Measurements from ENCODE around the gene LDLRAD4. TPM values are rescaled to one million over a fixed set of nuclear protein-coding genes. Genes with fewer than 3 reads are reported as not detected.

The LDLRAD4 gene
- total RNA-seq, 1 experiment from 2014 or later, result not detected

DNA sequence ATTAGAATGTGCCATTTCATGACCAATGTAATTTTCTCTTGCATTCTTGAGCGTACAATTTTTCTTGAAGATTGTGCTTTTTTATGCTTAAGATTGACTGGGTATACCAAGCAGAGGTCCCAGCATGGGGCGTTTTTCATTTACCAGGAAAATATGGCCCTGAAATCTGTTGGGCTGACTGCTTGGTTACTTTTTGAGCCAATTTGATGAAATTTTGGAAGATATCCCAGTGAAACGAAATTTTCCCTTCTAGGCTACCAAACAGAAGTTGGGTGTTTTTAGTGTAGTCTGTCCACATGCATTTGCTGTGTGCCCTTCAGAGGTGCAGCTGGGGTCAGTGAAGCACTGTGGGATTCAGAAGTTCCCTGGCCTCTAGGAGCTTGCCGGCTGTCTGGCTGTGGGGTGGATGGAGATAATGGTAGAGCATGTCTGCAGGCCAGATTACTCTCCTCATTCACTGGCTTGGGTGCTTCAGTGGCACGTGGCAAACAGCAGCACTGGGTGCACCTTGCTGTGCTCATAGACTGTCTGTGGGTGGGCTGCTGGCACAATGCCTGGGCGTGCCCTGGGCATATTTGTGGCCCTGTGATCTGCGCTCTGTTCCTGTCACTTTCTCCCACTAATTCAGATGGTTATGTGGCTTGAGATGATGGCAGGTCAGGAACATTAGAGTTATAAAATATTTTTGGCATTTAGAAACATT is 73.3 kb downstream of the LDLRAD4 start:
- Histone ChIP-seq H3K9ac (ENCODE audit: low read length) (no peak overlapping the region), H3K36me3 (ENCODE audit: low read depth, low read length) (no peaks in the 10 kb centered on the region), H3K9me2 (replicated peaks; ENCODE audit: low read length) (no peaks in the 10 kb centered on the region), H3K79me2 (ENCODE audit: low read length) (no peaks in the 10 kb centered on the region), H3K4me1 (ENCODE audit: insufficient read depth, low read length) (no peaks in the 10 kb centered on the region), H4K20me1 (ENCODE audit: low read length) (no peaks in the 10 kb centered on the region), H3K27me3 (ENCODE audit: low read length) (peaks cover 87% of the 10 kb centered on the region), H3K4me2 (ENCODE audit: low read length) (no peak overlapping the region), H2AFZ (ENCODE audit: low read length) (no peak overlapping the region), H3K4me3 (ENCODE audit: low read length) (no peak overlapping the region), H3K9me3 (ENCODE audit: low read length) (no peaks in the 10 kb centered on the region), H3F3A (ENCODE audit: low read length, unreplicated experiment) (no peaks in the 10 kb centered on the region), H3K27ac (ENCODE audit: low read length) (no peak overlapping the region)
- no TSS peak for BruUV-seq (replicated peaks)
- ChIA-PET POLR2A (ENCODE audit: unreplicated experiment) (no interaction called here), CTCF (no interaction called here)
- no peak for ATAC-seq
- TF ChIP-seq, protein P1, sequence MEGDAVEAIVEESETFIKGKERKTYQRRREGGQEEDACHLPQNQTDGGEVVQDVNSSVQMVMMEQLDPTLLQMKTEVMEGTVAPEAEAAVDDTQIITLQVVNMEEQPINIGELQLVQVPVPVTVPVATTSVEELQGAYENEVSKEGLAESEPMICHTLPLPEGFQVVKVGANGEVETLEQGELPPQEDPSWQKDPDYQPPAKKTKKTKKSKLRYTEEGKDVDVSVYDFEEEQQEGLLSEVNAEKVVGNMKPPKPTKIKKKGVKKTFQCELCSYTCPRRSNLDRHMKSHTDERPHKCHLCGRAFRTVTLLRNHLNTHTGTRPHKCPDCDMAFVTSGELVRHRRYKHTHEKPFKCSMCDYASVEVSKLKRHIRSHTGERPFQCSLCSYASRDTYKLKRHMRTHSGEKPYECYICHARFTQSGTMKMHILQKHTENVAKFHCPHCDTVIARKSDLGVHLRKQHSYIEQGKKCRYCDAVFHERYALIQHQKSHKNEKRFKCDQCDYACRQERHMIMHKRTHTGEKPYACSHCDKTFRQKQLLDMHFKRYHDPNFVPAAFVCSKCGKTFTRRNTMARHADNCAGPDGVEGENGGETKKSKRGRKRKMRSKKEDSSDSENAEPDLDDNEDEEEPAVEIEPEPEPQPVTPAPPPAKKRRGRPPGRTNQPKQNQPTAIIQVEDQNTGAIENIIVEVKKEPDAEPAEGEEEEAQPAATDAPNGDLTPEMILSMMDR (conservative IDR thresholded peaks at IDR 0.05; ENCODE audit: low read depth, low read length), result no peak
- no peak for TF ChIP-seq EZH2 (IDR thresholded peaks at IDR 0.05; ENCODE audit: low read length, unreplicated experiment)
- TF ChIP-seq EZH2phosphoT487 (IDR thresholded peaks at IDR 0.05; ENCODE audit: borderline replicate concordance, low read length), result no peak
- no peak for DNase-seq
- intact Hi-C loops (cut with micrococcal nuclease), result no loop called here

DNA sequence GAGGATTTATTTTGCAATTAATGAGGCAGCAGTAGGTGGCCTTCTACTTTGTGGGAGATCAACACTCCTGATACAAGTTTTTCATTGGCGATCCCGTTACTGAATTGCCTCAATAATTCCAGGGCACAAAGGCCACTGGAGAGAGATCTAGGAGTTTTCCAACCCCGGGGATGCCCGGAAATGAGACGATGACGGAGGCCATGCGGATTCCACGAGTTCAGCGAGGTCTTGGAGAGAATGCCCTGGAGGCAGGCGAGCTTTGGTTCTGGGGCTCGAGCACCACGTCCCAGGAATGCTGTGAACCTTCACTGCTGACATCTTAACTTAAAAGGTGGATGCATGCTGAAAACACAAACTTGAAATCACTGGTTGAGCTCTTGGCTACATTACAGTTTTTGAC is 74.2 kb downstream of the LDLRAD4 start:
- no peak overlapping the region for H3K4me3 ChIP-seq (ENCODE audit: low read length)
- TF ChIP-seq EZH2 (IDR thresholded peaks at IDR 0.05; ENCODE audit: low read length, unreplicated experiment) (no peak), EZH2phosphoT487 (IDR thresholded peaks at IDR 0.05; ENCODE audit: borderline replicate concordance, low read length) (no peak)
- TF ChIP-seq, protein P1 (conservative IDR thresholded peaks at IDR 0.05; ENCODE audit: low read depth, low read length), result no peak
- H3K27me3 ChIP-seq (ENCODE audit: low read length), result peaks cover 81% of the 10 kb centered on the region
- ATAC-seq (no peak), DNase-seq (no peak)
- no peaks in the 10 kb centered on the region for H3K4me1 ChIP-seq (ENCODE audit: insufficient read depth, low read length)
- POLR2A ChIA-PET (ENCODE audit: unreplicated experiment), result no interaction called here
- H4K20me1 ChIP-seq (ENCODE audit: low read length), result no peaks in the 10 kb centered on the region
- H2AFZ ChIP-seq (ENCODE audit: low read length), result no peak overlapping the region
- H3K9ac ChIP-seq (ENCODE audit: low read length), result no peak overlapping the region
- no peaks in the 10 kb centered on the region for H3K36me3 ChIP-seq (ENCODE audit: low read depth, low read length)
- CTCF ChIA-PET, result no interaction called here
- no peak overlapping the region for H3K27ac ChIP-seq (ENCODE audit: low read length)
- no peaks in the 10 kb centered on the region for H3K79me2 ChIP-seq (ENCODE audit: low read length)
- H3K9me2 ChIP-seq (replicated peaks; ENCODE audit: low read length), result no peaks in the 10 kb centered on the region
- intact Hi-C loops (cut with micrococcal nuclease), result no loop called here
- no TSS peak for BruUV-seq (replicated peaks)
- no peaks in the 10 kb centered on the region for H3K9me3 ChIP-seq (ENCODE audit: low read length)
- H3F3A ChIP-seq (ENCODE audit: low read length, unreplicated experiment), result no peaks in the 10 kb centered on the region
- no peak overlapping the region for H3K4me2 ChIP-seq (ENCODE audit: low read length)

DNA sequence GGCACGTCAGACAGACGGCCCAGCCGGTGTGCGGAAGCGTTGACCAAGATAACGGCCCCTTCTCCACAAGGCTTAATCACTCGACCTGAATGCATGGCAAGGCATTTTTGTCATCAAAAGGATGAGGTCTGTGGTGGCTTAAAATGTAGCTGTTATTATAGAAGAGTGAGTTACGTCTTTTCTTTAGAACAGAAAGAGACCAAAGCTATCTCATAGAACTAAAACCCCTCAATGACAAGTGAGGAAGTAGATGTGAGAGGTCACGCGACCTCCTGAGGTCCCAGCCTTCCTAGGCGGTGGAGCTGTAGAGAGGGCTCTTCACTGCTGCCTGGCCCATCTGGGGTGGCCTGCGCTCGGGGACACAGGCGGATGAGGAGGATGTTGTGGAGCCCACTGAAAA is 75.7 kb downstream of the LDLRAD4 start:
- no peaks in the 10 kb centered on the region for H3K9me3 ChIP-seq (ENCODE audit: low read length)
- peaks cover 74% of the 10 kb centered on the region for H3K27me3 ChIP-seq (ENCODE audit: low read length)
- H3K9me2 ChIP-seq (replicated peaks; ENCODE audit: low read length), result no peaks in the 10 kb centered on the region
- no peak for ATAC-seq
- H3K9ac ChIP-seq (ENCODE audit: low read length), result no peak overlapping the region
- ChIA-PET CTCF (no interaction called here), POLR2A (ENCODE audit: unreplicated experiment) (no interaction called here)
- no peak for TF ChIP-seq EZH2phosphoT487 (IDR thresholded peaks at IDR 0.05; ENCODE audit: borderline replicate concordance, low read length)
- TF ChIP-seq, protein P1 (conservative IDR thresholded peaks at IDR 0.05; ENCODE audit: low read depth, low read length), result no peak
- TF ChIP-seq EZH2 (IDR thresholded peaks at IDR 0.05; ENCODE audit: low read length, unreplicated experiment), result no peak
- DNase-seq, result no peak
- no peak overlapping the region for H3K4me3 ChIP-seq (ENCODE audit: low read length)
- no peaks in the 10 kb centered on the region for H3F3A ChIP-seq (ENCODE audit: low read length, unreplicated experiment)
- no peaks in the 10 kb centered on the region for H3K4me1 ChIP-seq (ENCODE audit: insufficient read depth, low read length)
- H3K27ac ChIP-seq (ENCODE audit: low read length), result no peak overlapping the region
- no peaks in the 10 kb centered on the region for H4K20me1 ChIP-seq (ENCODE audit: low read length)
- intact Hi-C loops (cut with micrococcal nuclease), result no loop called here
- no peaks in the 10 kb centered on the region for H3K79me2 ChIP-seq (ENCODE audit: low read length)
- H3K36me3 ChIP-seq (ENCODE audit: low read depth, low read length), result no peaks in the 10 kb centered on the region
- no peak overlapping the region for H3K4me2 ChIP-seq (ENCODE audit: low read length)
- BruUV-seq (replicated peaks), result no TSS peak
- no peak overlapping the region for H2AFZ ChIP-seq (ENCODE audit: low read length)
